GM15510 (cell line): ENCODE measurements around the gene ZNF341.
A peak's percentile ranks its signal among the peaks of the same experiment; 100 is the strongest.

Experiments
- POLR2A ChIP-seq: IDR thresholded peaks from 3 replicates; pipeline ENCODE4 v1.6.1; 2011; ENCODE audit warnings: borderline replicate concordance; ENCODE audit not compliant: insufficient read length; ENCODE audit errors: extremely low read depth

Gene ZNF341

DNA sequence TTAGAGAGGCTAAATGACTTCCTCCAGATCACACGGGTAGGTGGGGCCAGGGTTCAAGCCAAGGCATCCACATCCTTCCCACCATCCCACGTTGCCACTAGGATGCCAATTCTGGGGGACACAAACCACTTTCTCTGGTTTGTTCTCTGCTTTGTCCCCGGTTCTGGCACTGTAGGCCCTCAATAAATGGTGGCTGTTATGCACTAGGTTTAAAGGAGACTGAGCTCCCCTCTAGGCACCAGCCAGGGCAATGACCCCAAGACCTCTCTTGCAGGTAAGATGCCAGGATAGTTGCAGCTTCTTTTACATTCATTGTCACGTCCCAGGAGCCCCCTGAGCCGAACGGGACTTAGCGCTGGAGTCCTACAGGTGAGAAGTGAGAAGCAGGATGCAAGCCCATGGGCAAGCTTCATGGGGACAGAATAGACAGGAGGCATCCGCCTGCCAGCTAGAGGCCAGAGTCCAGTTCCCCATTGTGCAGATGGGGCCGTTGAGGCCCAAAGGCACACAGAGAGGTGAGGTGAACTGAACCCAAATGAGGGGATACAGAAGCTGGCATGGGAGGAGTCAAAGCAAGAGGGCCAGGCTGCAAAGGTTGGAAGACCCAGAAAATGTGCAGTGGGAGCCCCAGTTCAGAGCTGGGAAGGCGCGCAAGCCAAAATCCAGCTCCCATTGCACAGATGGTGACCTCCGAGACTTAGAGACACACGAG is 12.4 kb upstream of the ZNF341 start:
- TF ChIP-seq POLR2A = no peak

DNA sequence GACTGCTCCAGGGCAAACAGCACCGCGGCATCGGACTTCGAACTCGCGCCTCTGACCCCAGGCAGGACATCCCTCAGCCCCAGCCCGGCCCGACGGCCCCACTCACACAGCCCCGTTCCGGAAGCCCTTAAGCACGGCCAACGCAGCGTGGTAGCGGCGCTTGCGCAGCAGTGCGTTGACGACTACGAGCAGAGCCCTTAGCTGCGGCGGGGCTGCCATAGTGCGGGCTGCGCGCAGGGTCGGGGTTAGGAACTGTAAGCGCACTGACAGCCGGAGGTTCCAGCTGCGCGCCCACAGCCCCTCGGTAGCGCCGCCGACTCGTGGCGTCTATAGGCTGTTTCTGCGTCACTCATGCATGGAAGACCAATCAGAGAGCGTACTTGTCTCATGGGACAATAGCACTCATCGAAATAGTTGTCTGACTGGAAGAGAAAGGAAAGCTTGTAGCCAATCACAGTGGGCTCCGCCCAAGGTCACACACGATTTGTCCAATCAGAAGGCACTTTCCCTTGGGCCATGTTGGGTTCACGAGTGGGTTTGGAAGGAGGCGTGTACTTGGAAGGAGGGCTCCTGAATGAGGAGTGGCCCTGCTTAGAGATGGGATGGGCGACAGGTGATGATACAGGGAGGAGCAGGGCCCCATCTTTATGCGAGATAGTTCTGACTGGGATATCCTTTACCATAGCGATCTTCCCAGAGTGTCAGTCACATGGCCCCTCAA is 11.6 kb upstream of the ZNF341 start, which contains the start of gene PXMP4:
TSS of gene PXMP4 (minus strand) at position 322 of the 721 bp plus-strand sequence. CDS start at position 219, 103 bp downstream.
- TF ChIP-seq POLR2A = peak; percentile 59

DNA sequence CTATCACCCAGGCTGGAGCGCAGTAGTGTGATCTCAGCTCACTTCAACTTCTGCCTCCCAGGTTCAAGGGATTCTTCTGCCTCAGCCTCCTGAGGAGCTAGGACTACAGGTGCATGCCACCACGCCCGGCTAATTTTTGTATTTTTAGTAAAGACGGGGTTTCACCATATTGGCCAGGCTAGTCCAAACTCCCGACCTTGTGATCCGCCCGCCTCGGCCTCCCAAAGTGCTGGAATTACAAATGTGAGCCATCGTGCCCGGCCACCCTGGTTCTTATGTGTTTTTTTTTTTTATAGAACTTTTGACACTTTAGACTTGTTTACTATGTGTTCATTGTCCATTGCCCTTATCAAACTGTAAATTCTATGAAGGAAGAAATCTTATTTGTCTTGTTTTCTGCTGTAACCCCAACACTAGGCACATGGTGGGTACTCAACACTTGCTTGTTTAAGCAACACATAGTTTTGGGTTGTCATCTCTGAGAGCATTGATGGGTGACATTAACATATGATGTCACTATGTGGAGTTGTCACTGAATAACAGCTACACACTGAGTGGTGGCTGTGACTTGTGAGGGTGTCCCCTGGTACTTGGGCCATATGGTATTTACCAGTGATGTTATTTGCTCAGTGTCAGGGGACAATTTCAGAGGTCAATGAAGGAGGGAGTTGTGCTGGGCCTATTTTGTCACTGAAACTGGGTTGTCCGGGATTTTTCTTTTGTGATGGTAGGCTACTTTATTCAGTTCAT is 10.2 kb upstream of the ZNF341 start:
- TF ChIP-seq POLR2A = no peak

DNA sequence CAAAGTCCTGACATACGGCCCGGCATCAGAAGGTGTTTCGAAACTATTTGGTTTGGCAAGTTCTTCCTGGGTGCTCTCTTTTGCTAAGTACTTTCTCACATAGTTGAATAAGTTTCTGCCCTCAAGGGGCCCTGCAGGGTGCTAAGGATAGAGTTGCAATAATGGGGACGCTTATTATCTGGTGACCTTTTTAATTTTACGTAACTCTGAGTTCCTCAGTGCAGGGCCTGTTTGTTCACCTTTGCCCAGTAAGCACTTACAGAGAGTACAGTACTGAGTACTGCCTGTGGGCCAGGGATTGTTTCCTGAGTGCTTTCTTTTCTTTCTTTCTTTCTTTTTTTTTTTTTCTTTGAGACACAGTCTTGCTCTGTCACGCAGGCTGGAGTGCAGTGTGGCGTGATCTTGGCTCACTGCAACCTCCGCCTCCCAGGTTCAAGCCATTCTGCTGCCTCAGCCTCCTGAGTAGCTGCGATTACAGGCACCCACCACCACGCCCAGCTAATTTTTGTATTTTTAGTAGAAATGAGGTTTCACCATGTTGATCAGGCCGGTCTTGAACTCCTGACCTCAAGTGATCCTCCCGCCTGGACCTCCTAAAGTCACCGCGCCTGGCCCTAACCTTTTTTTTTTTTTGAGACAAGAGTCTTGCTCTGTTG is 7.2 kb upstream of the ZNF341 start:
- TF ChIP-seq POLR2A = no peak

DNA sequence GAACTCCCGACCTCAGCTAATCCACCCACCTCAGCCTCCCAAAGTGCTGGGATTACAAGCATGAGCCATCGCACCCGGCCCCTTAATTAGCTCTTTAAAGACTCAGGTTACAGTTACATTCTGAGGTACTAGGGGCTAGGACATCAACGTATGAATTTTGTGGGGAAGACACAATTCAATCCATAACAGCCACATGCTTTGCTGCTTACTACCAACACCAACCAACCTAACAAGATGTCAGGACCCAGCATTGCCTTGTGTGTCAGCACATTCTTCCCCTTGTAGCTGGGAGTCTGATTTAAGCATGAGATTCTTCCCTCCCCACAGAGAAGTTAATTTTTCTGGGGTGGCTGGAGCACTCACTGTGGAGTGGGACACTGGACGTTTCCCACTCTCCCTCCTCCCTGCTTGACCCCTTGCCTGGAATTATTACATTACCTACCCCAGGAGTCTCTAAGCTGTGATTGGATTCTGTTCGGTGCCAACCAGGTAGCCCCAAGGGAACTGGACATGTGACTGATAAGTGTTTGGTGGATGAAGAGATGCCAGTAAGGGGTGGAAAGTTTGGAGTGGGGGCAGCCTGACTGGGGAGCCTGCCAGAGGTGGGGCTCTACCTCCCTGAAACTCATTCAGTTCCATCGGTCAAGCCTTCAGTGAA is 6.1 kb upstream of the ZNF341 start:
- TF ChIP-seq POLR2A = no peak

DNA sequence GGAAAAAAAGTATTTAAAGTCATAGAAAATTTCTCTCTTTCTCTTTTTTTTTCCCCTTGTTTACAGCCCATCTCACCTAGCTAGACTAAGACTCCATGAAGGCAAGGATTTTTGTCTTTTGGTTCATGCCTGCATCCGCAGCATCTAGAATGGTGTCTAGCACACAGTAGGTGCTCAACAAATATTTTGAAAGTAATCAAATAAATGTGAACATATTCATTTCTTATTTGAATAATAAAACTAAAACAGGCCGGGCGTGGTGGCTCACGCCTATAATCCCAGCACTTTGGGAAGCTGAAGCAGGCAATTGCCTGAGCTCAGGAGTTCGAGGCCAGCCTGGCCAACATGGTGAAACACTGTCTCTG is 4.7 kb upstream of the ZNF341 start:
- no peak for TF ChIP-seq POLR2A

DNA sequence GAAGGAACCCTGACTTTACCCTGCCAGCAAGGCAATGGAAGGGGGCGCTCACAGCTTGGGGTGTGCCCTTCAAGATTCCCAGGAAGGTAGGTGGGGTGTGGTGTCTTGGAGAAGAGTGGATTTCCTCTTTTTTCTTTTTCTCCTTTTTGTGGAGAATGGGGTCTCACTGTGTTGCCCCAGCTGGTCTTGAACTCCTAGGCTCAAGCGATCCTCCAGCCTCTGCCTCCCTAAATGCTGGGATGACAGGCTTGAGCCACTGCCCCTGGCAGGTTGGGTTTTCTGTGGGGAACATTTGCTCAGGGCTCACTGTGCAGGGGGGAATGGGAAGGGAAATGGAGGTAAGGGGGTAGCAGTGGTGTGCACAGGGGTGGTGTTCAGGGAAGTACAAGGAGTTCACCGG is 4.0 kb upstream of the ZNF341 start:
- no peak for TF ChIP-seq POLR2A

DNA sequence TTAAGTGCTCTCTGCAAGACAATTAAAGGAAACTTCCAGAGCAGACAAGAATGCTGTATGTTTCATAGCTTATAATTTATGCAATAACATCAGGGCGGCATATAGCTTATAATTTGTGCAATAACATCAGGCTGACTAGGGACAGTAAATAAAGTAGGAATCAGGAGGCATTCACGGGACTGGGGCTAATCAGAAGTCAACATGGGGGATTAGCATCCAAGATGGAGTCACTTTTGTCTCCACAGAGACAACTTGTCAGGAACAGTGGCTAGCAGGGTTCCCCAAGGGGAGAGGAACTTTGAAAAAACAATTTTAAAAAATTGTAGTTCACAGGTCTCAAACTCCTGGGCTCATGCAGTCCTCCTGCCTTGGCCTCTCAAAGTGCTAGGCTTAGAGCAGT is 3.3 kb upstream of the ZNF341 start:
- no peak for TF ChIP-seq POLR2A

DNA sequence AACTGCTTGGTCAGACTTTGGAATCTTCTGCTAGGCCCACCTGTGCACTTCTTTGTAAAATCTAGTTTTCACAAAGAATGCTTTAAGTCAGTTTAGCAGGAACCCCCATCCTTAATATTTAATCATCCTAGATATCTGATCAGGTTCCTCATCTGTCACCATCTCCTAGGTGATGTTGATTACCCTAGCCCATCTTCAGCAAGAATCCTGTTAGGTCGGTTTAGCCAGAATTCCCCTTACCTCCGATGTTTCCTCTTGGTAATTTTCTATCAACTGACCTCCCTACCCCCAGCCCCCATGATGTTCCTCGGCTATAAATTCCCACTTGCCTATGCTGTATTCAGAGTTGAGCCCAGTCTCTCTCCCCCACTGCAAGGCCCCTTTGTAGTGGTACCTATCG is 2.7 kb upstream of the ZNF341 start:
- TF ChIP-seq POLR2A = no peak

DNA sequence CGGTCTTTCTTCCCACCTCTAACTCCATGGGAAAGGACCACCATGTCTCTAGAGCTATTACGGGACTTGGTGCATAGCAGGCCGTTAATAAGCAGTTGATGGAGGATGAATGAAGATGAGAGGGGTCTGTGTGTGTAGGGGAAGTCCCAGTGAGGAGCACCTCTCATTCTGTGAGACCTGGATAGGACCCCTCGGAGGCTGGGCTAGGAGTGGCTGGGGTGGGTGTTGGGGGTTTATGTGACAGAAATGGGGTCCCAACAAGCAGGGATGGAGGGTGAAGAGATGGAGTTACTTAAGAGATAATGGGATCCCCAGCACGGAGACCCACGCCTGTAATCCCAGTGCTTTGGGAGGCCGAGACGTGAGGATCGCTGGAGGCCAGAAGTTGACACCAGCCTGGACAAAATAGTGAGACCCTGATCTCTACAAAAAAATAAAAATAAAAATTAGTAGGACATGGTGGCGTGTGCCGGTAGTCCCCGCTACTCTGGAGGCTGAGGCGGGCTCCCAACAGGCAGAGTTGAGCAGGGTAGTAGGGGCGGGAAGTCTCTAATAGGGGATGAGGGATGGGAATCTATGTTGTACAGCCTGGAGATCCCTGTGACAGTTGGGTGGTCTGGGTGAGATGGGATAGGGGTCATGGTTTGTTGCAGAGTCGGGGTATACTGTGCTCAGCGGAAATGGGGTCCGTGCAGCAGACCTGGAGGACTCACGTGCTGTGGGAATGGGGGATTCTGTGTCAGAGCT is 677 bp upstream of the ZNF341 start:
- TF ChIP-seq POLR2A = no peak

DNA sequence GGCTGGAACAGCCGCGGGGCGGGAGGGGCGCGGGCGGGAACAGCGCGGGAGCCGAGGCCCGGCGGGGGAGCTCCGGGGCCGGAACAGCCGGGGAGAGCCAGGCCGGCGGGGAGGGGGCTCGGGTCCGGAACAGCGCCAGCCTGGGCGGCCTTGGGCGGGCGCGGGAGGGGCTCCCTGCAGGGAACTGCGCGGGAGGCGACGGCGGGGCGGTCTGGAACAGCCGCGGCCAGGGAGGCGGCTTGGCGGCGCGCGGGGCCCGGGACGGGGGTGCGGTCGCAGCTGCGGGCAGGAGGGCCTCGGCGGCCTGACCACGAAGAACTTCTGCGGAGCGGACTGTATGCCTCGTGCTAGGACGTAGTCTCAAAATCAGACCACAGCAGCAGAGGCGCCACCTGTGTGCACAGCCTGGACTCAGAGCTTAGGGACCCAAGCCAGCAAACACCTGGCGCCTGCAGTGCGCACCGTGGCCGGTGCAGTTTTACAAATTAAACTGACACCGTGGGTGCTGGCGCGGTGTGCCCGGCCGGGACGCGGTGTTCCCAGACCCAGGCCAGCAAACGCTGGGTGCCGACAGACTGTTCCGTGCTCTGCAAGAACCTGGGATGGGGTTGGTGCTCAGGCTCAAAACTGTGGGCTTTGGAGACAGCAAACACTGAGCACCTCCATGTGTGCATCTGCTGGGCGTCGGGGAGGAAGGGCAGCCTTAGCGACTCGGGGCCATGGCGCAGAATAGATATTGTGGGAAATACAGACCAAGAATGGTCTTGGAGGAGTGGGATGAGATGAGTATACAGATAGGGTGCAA is 572 bp downstream of the ZNF341 start:
- TF ChIP-seq POLR2A = peak; percentile 70

DNA sequence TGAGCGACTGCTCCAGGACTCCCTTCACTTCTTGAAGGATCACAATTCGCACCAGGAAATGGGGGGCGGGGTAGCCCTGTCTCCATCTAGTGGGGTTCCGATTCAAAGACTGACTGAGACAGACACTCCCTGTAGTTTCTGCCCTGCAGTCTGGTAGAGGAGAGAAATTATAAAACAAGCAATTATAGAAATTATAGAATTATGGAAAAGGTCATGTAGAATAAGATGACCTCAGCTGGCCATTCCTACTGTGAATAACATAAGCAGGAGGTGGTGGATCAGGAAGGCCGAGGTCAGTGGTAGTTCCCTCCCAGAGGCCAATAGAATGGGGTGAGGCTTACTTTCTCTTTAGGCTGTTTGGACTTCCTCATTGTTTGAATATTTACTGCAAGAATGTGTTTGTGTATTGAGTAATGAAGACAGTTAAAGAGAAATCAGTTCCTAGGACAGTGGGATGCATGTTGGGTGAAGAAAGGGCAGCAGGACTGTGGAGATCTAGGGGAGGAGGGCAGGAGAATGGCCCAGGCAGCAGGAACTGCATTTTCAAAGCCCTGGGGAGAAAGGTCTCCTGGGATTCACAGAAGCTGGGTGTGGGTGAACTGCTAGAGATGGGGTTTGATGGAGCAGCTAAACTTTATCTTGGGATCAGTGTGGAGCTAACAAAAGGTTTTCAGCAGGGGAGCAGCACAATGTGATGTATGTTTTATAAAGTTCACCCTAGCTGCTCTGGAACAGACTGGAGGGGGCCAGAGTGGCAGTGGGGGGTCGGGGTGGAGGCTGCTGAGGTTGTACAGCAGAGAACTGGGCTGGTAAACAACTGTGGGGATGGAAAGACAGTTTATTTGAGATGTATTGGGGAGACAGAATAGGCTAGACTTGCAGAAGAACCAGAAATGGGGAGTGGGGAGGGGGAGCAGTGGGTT is 2.1 kb downstream of the ZNF341 start:
- no peak for TF ChIP-seq POLR2A
